NT2/D1 (cell line): ENCODE data around the gene TP53BP2.

Source experiments
- DNase-seq: peaks from one replicate; pipeline ENCODE4 v3.0.0-alpha.2; 2011; ENCODE audit warnings: low read depth, low spot score
- H3K27me3 ChIP-seq: 2 replicates; pipeline ENCODE4 v1.6.0; 2011; ENCODE audit warnings: mild to moderate bottlenecking; ENCODE audit not compliant: insufficient read length, insufficient read depth
- H3K36me3 ChIP-seq: 2 replicates; pipeline ENCODE4 v1.6.1; 2011; ENCODE audit warnings: mild to moderate bottlenecking, low read length, mixed read lengths; ENCODE audit not compliant: insufficient read depth, insufficient read length
- H3K4me1 ChIP-seq: 2 replicates; pipeline ENCODE4 v1.5.1; 2011; ENCODE audit not compliant: insufficient read depth, insufficient read length
- H3K4me3 ChIP-seq: 2 replicates; pipeline ENCODE4 v1.5.1; 2011; ENCODE audit warnings: low read depth; ENCODE audit not compliant: insufficient read length
- H3K9ac ChIP-seq: 2 replicates; pipeline ENCODE4 v1.6.0; 2011; ENCODE audit warnings: low read depth; ENCODE audit not compliant: insufficient read length
- H3K9me3 ChIP-seq: 2 replicates; pipeline ENCODE4 v1.5.1; 2011; ENCODE audit warnings: mild to moderate bottlenecking, low read length; ENCODE audit not compliant: insufficient read depth
- SUZ12 ChIP-seq: IDR thresholded peaks from 2 replicates; pipeline ENCODE4 v1.6.1; 2011; ENCODE audit not compliant: insufficient read length, insufficient read depth; ENCODE audit errors: extremely low read depth
- YY1 ChIP-seq: IDR thresholded peaks from 2 replicates; pipeline ENCODE4 v1.6.1; 2011; ENCODE audit not compliant: insufficient read length, insufficient read depth
- ZNF274 ChIP-seq: IDR thresholded peaks from 2 replicates; pipeline ENCODE4 v1.6.1; 2011; ENCODE audit warnings: mild to moderate bottlenecking, low read depth, low read length

TP53BP2 gene

GRCh38 chr1:223852337-223852736 is 6.6 kb upstream of the TP53BP2 start:
- no peak overlapping the region for H3K9ac ChIP-seq
- no peaks in the 10 kb centered on the region for H3K4me1 ChIP-seq
- peaks cover 2% of the 10 kb centered on the region for H3K27me3 ChIP-seq
- H3K9me3 ChIP-seq, result peaks cover 5% of the 10 kb centered on the region; the same call in 1 of the 2 replicates
- DNase-seq, result no peak
- TF ChIP-seq SUZ12 (no peak), YY1 (no peak), ZNF274 (no peak)
- H3K36me3 ChIP-seq, result no peaks in the 10 kb centered on the region
- no peak overlapping the region for H3K4me3 ChIP-seq

GRCh38 chr1:223849352-223850254 is 3.9 kb upstream of the TP53BP2 start:
- no peak overlapping the region for H3K4me3 ChIP-seq
- H3K36me3 ChIP-seq, result no peaks in the 10 kb centered on the region
- TF ChIP-seq SUZ12, result no peak
- no peak for TF ChIP-seq ZNF274
- TF ChIP-seq YY1, result no peak
- H3K9me3 ChIP-seq, result peaks cover 5% of the 10 kb centered on the region; the same call in 1 of the 2 replicates
- no peak for DNase-seq
- H3K27me3 ChIP-seq, result peaks cover 2% of the 10 kb centered on the region
- no peaks in the 10 kb centered on the region for H3K4me1 ChIP-seq
- H3K9ac ChIP-seq, result no peak overlapping the region

- Histone ChIP-seq H3K4me1 (no peaks in the 10 kb centered on the region), H3K4me3 (no peak overlapping the region), H3K27me3 (peaks cover 2% of the 10 kb centered on the region), H3K9me3 (peaks cover 5% of the 10 kb centered on the region; the same call in 1 of the 2 replicates), H3K9ac (no peak overlapping the region), H3K36me3 (no peaks in the 10 kb centered on the region)
- TF ChIP-seq SUZ12, result no peak
- no peak for TF ChIP-seq YY1
- TF ChIP-seq ZNF274, result no peak
- no peak for DNase-seq
Observed at GRCh38 chr1:223848536-223848935, 2.8 kb upstream of the TP53BP2 start.

- Histone ChIP-seq H3K9me3 (peaks cover 5% of the 10 kb centered on the region; the same call in 1 of the 2 replicates), H3K4me1 (no peaks in the 10 kb centered on the region), H3K36me3 (no peaks in the 10 kb centered on the region), H3K27me3 (peaks cover 2% of the 10 kb centered on the region), H3K9ac (no peak overlapping the region), H3K4me3 (no peak overlapping the region)
- no peak for TF ChIP-seq SUZ12
- TF ChIP-seq ZNF274, result no peak
- no peak for TF ChIP-seq YY1
- no peak for DNase-seq
Observed at GRCh38 chr1:223847781-223848345, 2.1 kb upstream of the TP53BP2 start.

- peak; percentile 27 for DNase-seq
- peaks cover 2% of the 10 kb centered on the region for H3K27me3 ChIP-seq
Observed at GRCh38 chr1:223845037-223845809, 524 bp downstream of the TP53BP2 start.

GRCh38 chr1:223844787-223845036 is 1.0 kb downstream of the TP53BP2 start:
- peak overlapping the region; percentile 84 for H3K9ac ChIP-seq
- TF ChIP-seq YY1, result no peak
- no peaks in the 10 kb centered on the region for H3K27me3 ChIP-seq
- peak overlapping the region; percentile 77 for H3K4me3 ChIP-seq
- H3K36me3 ChIP-seq, result no peaks in the 10 kb centered on the region
- DNase-seq, result no peak
- H3K9me3 ChIP-seq, result peaks cover 5% of the 10 kb centered on the region; the same call in 1 of the 2 replicates
- no peaks in the 10 kb centered on the region for H3K4me1 ChIP-seq

More at GRCh38 chr1:223845037-223845809, 524 bp downstream of the TP53BP2 start:
- Histone ChIP-seq H3K9ac (peak overlapping the region; percentile 84), H3K36me3 (no peaks in the 10 kb centered on the region), H3K4me3 (peak overlapping the region; percentile 77), H3K4me1 (no peaks in the 10 kb centered on the region), H3K9me3 (peaks cover 5% of the 10 kb centered on the region; the same call in 1 of the 2 replicates)
- no peak for TF ChIP-seq ZNF274
- TF ChIP-seq YY1, result no peak
- no peak for TF ChIP-seq SUZ12
